ENCODE data around the gene CCDC50.
A peak's percentile ranks its signal among the peaks of the same experiment; 100 is the strongest.

CCDC50 gene

GRCh38 chr3:191338177-191338488 is 8.9 kb downstream of the CCDC50 start:
- no peak overlapping the region for H3K4me3 ChIP-seq (ENCODE audit: low read depth, low read length)
- no peak for DNase-seq (ENCODE audit: low read depth)
- TF ChIP-seq, protein P1, sequence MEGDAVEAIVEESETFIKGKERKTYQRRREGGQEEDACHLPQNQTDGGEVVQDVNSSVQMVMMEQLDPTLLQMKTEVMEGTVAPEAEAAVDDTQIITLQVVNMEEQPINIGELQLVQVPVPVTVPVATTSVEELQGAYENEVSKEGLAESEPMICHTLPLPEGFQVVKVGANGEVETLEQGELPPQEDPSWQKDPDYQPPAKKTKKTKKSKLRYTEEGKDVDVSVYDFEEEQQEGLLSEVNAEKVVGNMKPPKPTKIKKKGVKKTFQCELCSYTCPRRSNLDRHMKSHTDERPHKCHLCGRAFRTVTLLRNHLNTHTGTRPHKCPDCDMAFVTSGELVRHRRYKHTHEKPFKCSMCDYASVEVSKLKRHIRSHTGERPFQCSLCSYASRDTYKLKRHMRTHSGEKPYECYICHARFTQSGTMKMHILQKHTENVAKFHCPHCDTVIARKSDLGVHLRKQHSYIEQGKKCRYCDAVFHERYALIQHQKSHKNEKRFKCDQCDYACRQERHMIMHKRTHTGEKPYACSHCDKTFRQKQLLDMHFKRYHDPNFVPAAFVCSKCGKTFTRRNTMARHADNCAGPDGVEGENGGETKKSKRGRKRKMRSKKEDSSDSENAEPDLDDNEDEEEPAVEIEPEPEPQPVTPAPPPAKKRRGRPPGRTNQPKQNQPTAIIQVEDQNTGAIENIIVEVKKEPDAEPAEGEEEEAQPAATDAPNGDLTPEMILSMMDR (conservative IDR thresholded peaks at IDR 0.05; ENCODE audit: low read depth, low read length), result no peak

DNA sequence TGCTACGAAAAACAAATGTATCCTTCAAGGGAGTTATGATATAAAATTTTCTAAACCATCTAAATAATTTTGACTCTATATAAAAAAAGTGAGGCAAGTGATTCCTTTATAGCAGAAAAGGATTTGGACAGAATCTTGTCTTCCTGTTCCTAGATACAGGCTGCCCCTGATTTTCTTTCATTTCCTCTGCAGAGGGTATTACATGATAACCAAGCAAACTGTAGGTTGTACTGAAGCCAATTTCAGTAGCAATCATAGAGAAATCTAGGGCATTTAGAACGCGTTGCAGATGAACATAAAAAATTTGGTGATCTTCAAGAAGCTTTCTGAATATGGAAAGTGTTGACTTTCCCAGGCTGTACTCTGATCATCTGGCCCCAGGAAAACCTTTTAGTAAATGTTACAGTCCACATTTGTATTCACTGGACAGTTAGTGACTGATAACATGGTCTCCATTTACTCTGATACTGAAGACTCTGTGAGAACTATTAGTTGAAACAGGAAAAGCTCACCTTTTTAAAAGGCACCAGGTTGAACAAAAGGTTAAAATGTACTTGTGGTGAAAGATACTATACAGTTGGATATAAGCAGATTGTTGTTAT is 10.2 kb downstream of the CCDC50 start:
- no peak for DNase-seq (ENCODE audit: low read depth)
- TF ChIP-seq, protein P1 (conservative IDR thresholded peaks at IDR 0.05; ENCODE audit: low read depth, low read length), result no peak
- no peak overlapping the region for H3K4me3 ChIP-seq (ENCODE audit: low read depth, low read length)

DNA sequence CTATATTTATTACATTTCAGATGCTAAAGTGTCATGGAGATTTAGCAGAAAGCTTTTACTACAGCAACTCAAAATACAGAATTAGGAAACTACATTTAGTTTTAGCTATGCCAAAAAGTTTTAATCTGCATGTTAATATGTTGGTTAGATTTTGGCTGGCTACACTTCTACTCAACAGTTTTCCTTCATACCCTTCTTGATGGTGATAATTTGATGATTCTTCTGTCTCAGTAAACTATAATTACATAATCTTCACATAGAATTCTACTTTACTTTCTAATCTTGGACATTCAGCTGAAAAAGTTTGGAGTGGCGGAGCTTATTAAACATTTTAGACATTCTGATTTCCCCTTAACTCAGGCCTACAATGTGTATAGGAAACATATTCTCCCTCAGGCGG is 11.2 kb downstream of the CCDC50 start:
- DNase-seq (ENCODE audit: low read depth), result no peak
- no peak overlapping the region for H3K4me3 ChIP-seq (ENCODE audit: low read depth, low read length)
- TF ChIP-seq, protein P1 (conservative IDR thresholded peaks at IDR 0.05; ENCODE audit: low read depth, low read length), result no peak

DNA sequence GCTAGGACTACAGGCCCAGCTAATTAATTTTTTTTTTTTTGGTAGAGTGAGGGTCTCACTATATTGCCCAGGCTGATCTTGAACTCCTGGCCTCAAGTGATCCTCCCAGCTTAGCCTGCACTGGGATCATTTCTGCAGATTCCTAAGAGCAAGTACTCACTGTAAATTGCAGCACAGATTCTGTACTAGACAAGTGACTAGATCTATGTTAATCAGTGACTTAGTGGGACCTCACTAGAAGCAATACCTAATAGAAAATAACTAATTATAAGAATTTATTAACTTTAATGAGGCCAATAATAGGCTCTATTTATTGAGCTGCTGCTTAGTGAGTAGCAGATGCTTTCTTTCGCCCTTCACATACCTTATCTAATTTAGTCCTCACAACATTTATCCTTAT is 11.8 kb downstream of the CCDC50 start:
- no peak overlapping the region for H3K4me3 ChIP-seq (ENCODE audit: low read depth, low read length)
- TF ChIP-seq, protein P1 (conservative IDR thresholded peaks at IDR 0.05; ENCODE audit: low read depth, low read length), result no peak
- no peak for DNase-seq (ENCODE audit: low read depth)

DNA sequence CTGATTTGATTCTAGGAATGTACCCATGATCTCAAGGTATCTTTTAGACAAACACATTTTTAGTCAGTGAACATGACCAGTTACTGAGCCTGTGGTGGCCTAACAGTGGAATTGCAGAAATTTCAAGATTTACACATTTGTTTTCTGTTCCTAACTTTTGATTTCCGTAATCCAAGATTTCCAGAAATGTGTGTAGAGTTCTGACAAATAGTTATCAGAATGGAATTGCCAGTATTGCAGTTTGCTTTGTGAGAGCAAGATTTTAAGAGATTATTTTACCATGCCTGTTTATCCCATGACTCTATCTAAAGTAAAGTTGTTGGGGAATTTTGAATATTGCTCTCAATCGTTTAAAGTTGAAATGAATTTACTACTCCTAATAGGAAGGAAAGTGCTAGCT is 12.8 kb downstream of the CCDC50 start:
- no peak for DNase-seq (ENCODE audit: low read depth)
- H3K4me3 ChIP-seq (ENCODE audit: low read depth, low read length), result no peak overlapping the region
- TF ChIP-seq, protein P1 (conservative IDR thresholded peaks at IDR 0.05; ENCODE audit: low read depth, low read length), result no peak

DNA sequence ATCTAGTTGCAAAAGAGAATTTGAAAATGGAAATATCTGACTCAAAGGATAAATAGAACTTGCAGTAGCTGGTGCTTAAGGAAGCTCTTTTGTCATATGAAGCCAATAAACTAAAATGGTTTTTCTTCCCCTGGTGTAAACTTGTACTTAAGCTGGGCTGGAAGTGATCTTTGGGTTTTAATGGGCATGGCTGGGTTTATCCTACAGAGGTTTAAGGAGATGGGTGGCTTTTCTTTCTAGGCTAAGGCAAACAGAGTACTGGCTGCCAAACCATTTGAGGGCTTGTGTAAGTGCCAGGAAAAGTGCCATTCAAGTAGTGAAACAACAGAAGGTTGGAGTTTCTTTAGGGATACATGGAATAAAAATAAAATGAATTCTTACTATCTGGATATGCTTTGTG is 13.2 kb downstream of the CCDC50 start:
- TF ChIP-seq, protein P1 (conservative IDR thresholded peaks at IDR 0.05; ENCODE audit: low read depth, low read length), result no peak
- no peak overlapping the region for H3K4me3 ChIP-seq (ENCODE audit: low read depth, low read length)
- no peak for DNase-seq (ENCODE audit: low read depth)

DNA sequence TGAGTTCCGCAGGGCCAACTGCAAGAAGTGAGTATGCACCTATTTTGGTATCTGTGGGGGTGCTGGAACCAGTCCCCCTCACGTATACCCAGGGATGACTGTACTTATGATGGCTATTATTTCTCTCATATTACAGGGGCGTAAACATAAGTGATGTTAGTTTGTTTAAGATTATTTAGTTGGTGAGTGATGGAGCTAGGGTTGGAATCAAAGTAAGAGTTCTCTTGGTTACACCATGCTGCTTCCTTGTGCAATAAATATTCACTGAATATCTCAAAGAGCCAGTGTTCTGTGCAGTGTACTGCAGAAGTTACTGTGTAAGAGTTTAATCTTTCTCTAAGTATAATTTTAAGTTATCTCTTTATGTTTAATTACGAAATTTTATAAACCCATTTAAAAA is 13.9 kb downstream of the CCDC50 start:
- DNase-seq (ENCODE audit: low read depth), result peak; percentile 35
- H3K4me3 ChIP-seq (ENCODE audit: low read depth, low read length), result no peak overlapping the region
- TF ChIP-seq, protein P1 (conservative IDR thresholded peaks at IDR 0.05; ENCODE audit: low read depth, low read length), result no peak

Data from choroid plexus epithelial cell (primary cell).